AG04449 (cell line): ENCODE results near the gene WDR64.

Source experiments
- CTCF ChIA-PET: fragments of 350-600 bp; formaldehyde crosslinking; extraction: SDS; loops from one replicate; lab custom pipeline; 2021; ENCODE audit warnings: antibody characterized with exemption; lab: Yijun Ruan, JAX
- POLR2A ChIA-PET: fragments of 400-600, 350-600 bp; formaldehyde crosslinking; extraction: SDS; loops from one replicate; lab custom pipeline; 2020; ENCODE audit warnings: antibody characterized with exemption, inconsistent platforms; lab: Yijun Ruan, JAX
- DNase-seq: peaks from one replicate; pipeline ENCODE4 v3.0.0-alpha.2; 2010; ENCODE audit warnings: low read depth, low spot score
- H3K4me3 ChIP-seq: 2 replicates; pipeline ENCODE4 v1.5.1; 2011; ENCODE audit warnings: low read depth, mild to moderate bottlenecking, control low read depth, low read length
- CTCF ChIP-seq: IDR thresholded peaks from one replicate; pipeline ENCODE4 v1.5.1; 2011; ENCODE audit warnings: mild to moderate bottlenecking, moderate library complexity, low read length, control low read depth, inconsistent platforms; ENCODE audit not compliant: insufficient read depth; ENCODE audit errors: missing control alignments

WDR64 gene

GRCh38 chr1:241696172-241696814, 44.2 kb downstream of the WDR64 start:
- POLR2A ChIA-PET: no interaction called here
- no peak for DNase-seq
- CTCF ChIA-PET: no interaction called here
- TF ChIP-seq CTCF: no peak
- no peak overlapping the region for H3K4me3 ChIP-seq

GRCh38 chr1:241696815-241697639, 44.9 kb downstream of the WDR64 start:
- DNase-seq: no peak
- TF ChIP-seq CTCF: no peak
- ChIA-PET POLR2A (no interaction called here), CTCF (no interaction called here)
- H3K4me3 ChIP-seq: no peak overlapping the region

- no peak for TF ChIP-seq CTCF
- DNase-seq: no peak
- ChIA-PET CTCF (no interaction called here), POLR2A (no interaction called here)
- H3K4me3 ChIP-seq: no peak overlapping the region
Measured at GRCh38 chr1:241697640-241698018, 45.5 kb downstream of the WDR64 start.

GRCh38 chr1:241698177-241698576, 46.1 kb downstream of the WDR64 start:
- ChIA-PET POLR2A (no interaction called here), CTCF (no interaction called here)
- TF ChIP-seq CTCF: no peak
- H3K4me3 ChIP-seq: no peak overlapping the region
- DNase-seq: no peak

- H3K4me3 ChIP-seq: no peak overlapping the region
- POLR2A ChIA-PET: no interaction called here
- DNase-seq: no peak
- CTCF ChIA-PET: no interaction called here
- no peak for TF ChIP-seq CTCF
Measured at GRCh38 chr1:241701483-241702295, 49.6 kb downstream of the WDR64 start.
